NCI-H2196 (cell line): ENCODE results near the gene HNRNPCL2.
"Not testable (repeated sequence)": the region's sequence is repeated elsewhere in the genome, so short reads cannot be mapped to it uniquely, and the experiment has no call there.

Experiments used
- DNase-seq: peaks from one replicate; lab custom pipeline; 2025; ENCODE audit not compliant: unreplicated experiment; lab: John Stamatoyannopoulos, UW

Gene HNRNPCL2

DNA sequence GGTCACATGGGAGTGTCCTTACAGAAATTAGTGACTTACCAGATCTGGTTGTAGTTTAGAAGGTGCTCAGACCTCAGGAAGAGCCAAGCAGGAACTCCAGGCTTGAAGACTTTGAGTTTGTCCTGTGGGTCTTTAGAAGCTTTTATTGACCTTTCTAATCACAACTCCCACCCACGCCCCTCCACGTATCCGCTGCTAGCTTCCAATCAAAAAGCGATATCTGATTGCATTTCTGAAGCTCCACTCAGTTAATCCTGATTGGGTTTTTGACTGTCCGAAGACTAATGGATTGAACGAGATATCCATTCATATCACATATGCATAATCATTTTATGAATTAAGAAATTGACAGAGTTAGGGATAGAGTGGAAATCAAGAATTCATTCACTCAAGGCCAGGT is at the start of gene HNRNPCL2:
Gene HNRNPCL2, minus strand, starts transcription at position 101 of the 400 bp plus-strand sequence. CDS start 454 bp downstream, outside the sequence.
- DNase-seq: not testable (repeated sequence)

DNA sequence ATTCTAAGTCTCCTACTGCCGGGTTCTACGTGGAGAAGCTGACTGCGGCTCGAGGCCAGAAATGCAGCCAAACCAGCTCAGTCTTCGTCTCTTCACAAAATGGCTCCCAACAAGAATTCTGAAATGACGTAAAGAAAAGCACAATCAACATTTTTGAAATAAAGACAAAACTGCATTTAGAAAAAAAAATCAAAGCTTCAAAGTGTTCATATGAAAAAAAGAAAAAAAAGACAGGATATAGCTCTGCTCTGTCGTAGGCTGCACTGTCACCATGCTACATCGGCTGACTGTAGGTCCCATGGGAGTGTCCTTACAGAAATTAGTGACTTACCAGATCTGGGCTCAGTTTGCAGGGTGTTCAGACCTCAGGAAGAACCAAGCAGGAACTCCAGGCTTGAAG is 48.9 kb upstream of the HNRNPCL2 start, which contains the start of gene HNRNPCL4:
Gene HNRNPCL4, minus strand, starts transcription at position 101 of the 400 bp plus-strand sequence. CDS start 164 bp downstream, outside the sequence.
- not testable (repeated sequence) for DNase-seq

DNA sequence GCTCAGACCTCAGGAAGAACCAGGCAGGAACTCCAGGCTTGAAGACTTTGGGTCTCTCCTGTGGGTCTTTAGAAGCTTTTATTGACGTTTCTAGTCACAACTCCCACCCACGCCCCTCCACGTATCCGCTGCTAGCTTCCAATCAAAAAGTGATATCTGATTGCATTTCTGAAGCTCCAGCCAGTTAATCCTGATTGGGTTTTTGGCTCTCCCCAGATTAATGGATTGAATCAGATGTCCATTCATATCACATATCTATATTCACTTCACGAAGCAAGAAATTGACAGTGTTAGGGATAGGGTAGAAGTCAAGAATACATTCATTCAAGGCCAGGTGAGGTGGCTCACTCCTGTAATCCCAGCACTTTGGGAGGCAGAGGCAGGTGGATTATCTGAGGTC is 39.3 kb upstream of the HNRNPCL2 start, which contains the start of gene PRAMEF26:
Gene PRAMEF26, minus strand, starts transcription at position 101 of the 400 bp plus-strand sequence. CDS start 2,914 bp downstream, outside the sequence.
- not testable (repeated sequence) for DNase-seq

DNA sequence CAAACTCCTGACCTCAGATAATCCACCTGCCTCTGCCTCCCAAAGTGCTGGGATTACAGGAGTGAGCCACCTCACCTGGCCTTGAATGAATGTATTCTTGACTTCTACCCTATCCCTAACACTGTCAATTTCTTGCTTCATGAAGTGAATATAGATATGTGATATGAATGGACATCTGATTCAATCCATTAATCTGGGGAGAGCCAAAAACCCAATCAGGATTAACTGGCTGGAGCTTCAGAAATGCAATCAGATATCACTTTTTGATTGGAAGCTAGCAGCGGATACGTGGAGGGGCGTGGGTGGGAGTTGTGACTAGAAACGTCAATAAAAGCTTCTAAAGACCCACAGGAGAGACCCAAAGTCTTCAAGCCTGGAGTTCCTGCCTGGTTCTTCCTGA is 46.2 kb downstream of the HNRNPCL2 start, which contains the start of gene PRAMEF25:
Gene PRAMEF25, plus strand, starts transcription at position 301 of the 400 bp plus-strand sequence. CDS start 2,920 bp downstream, outside the sequence.
- DNase-seq: not testable (repeated sequence)
